Fibroblast of the conjunctiva (primary cell): Measurements from ENCODE around the gene RNF38.
"Not testable (repeated sequence)": the region's sequence is repeated elsewhere in the genome, so short reads cannot be mapped to it uniquely, and the experiment has no call there.

Experiments
- DNase-seq: peaks from one replicate; pipeline ENCODE4 v3.0.0-alpha.2; 2010; ENCODE audit warnings: low read depth

RNF38 gene

DNA sequence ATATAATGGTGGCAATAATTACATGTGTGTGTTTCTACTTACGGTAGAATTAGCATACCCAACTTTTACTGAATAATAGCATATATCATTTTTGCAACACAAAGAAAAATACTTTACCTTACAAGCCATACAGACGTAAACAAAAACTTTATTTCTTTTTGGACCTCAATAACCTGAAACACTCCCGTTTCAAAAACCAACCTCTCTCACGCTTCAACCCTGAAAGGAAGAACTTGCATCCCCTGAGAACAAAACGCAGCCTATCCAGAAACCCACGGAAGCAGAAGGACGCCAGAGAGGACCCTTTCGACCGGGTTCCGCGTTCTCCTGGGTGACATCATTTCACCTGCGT is at the start of gene RNF38:
RNF38 (minus strand) TSS at position 290 of the 352 bp plus-strand sequence; CDS start at position 129, 161 bp downstream.
- DNase-seq, result no peak

- DNase-seq, result not testable (repeated sequence)
These were observed 48.5 kb upstream of the RNF38 start for GRCh38 chr9:36448555-36448954.

DNA sequence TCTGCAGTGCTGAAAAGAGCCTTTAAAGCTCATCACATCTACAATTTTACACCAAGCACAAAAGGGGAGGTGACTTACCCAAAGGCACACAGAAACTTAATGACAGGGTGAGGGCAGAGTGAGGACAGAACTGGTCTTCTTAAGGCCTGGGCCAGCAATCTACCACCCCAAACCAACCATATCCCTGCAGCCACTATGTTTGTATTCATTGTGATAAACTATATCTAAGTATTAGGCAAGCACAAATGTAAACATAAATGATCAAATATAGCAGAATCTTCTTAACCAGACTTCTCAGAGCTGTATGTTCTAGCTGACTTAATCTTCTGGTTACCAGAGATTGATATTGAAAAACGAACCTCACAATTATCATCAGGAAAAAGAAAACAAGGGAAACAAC is 47.9 kb upstream of the RNF38 start:
- no peak for DNase-seq

- not testable (repeated sequence) for DNase-seq
These were observed 46.6 kb upstream of the RNF38 start for GRCh38 chr9:36446678-36447077.

- DNase-seq, result no peak
These were observed 45.8 kb upstream of the RNF38 start for GRCh38 chr9:36445800-36446361.

DNA sequence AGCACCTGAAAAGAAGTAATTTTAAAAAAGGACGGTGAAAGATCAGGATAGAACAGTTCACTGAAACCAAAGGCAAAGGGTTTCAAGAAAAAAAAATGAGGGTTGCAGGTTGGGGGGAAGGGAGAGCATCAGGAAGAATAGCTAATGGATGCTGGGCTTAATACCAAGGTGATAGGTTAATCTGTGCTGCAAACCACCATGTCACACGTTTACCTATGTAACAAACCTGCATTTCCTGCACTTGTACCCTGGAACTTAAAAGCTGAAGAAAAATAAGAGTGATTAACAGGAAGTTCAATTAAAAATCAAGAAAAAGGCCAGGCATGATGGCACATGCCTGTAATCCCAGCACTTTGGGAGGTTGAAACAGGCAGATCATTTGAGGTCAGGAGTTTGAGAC is 44.1 kb upstream of the RNF38 start:
- DNase-seq, result no peak

DNA sequence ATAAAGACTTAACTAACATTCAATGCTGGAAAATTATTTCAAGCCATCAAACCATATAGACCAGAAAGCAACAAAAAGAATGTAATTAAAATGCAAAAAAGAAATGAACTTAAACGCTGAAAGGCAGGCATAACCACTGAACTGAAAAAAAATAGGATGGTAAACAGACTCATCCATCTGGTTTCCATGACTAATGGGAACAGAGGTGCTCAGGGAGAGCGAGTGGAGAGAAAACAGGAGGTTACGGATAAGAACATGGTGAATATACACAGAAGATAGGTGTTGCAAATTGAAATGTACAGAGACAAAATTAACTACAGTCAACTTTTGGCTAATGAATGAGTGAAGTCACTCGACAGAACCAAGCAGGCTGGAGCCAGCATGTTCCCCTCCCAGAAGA is 43.5 kb upstream of the RNF38 start:
- no peak for DNase-seq

DNA sequence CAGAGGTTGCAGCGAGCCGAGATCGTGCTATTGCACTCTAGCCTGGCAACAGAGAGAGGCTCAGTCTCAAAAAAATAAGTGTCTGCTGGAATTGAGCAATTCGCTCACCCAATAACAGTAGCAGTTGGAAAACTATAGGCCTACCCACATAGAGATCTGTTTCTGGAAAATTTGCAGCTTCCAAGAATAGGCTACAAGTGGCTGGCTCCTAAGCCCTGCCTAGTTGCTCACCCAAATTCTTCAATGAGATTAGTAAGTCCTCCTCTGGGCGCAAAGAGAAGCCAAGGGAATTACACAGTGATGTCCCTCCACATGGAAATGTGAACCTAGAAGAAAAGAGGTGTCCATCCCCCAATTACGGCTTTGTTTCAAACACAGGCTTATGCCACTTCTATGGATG is 42.6 kb upstream of the RNF38 start:
- no peak for DNase-seq

DNA sequence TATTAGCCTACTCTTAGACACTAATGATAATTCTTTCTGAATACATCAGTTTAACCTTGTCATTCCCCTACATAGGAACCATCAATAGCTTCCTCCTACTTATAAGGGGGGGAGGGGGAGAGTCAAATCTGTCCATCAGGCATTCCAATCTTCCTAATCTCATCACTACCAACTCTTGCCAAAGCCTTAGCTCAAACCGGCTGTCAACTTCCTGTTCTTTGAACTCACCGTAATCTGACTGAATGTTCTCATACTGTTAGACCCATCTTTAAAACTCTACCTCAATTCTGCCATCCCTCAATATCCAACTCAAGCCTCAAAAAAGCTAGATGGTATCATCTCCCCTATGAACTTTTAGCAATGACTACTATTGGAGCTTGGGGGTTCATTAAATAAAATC is 41.9 kb upstream of the RNF38 start:
- no peak for DNase-seq

DNA sequence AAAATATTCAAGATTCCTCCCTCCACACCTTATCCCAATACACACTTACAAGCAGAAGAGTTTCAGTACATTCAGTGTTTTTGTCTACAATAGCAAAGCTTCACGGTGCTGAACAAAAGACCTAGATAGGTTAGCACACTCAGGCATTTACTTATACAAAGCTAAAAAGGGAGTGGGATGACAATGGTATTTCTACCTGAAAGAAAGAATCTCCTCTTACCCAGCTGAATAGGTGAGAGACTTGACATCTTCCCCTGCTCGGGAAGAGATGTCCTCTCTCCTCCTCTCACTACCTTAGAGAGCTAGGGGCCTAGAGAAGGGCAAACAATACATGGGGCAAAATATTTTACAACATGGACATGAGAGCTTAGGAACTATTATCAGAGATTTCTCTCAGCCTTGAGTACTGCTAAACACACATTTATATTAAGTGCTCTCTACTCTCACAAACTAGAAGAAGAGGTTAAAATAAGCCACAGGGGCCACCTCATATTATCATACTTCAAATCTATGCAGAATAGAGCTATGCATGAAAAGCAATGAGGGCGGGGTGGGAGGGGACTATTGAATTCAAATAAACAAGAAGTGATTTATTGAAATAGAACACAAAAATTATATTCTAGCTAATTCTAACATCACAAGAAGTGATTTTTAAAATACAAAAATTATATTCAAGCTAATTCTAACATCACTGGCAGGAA is 38.6 kb upstream of the RNF38 start:
- DNase-seq, result no peak

DNA sequence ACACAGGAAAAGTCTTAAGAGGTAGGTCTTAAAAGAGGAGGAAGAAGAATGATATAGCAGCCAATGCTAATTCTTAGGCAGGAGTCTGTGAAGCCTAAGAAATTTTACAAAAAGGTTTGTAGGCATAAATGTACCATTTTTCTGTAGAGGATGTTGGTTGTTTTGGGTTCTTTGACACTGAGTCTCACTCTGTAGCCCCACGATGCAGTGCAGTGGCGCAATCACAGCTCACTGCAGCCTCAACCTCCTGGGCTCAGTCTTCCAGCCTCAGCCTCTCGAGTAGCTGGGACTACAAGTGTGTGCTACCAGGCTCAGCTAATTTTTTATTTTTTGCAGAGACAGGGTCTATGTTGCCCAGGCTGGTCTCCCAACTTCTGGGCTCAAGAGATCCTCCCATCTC is 37.7 kb upstream of the RNF38 start:
- DNase-seq, result no peak

DNA sequence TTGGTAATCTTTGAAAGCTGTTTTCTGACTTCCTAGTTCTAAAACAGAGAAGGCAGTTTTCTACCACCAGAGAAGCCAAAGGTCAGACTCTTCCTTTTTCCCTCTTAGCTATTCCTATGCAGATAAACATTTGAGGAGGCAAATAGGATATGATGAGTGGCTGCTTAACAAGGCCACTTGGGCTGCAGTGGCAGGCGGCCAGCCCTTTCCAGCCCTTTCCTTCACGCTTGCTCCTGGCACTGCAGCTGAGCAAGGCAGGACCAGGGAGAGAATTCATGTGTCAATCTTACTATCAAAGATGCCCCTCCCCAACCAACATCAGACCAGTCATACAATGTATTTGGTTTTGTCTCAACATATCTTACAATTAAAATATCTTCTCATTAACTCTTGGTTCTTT is 36.8 kb upstream of the RNF38 start:
- no peak for DNase-seq

GRCh38 chr9:36433386-36433785 is 33.3 kb upstream of the RNF38 start:
- no peak for DNase-seq

- DNase-seq, result no peak
These were observed 31.0 kb upstream of the RNF38 start for GRCh38 chr9:36431078-36431477.

- DNase-seq, result no peak
These were observed 26.9 kb upstream of the RNF38 start for GRCh38 chr9:36426945-36427344.

DNA sequence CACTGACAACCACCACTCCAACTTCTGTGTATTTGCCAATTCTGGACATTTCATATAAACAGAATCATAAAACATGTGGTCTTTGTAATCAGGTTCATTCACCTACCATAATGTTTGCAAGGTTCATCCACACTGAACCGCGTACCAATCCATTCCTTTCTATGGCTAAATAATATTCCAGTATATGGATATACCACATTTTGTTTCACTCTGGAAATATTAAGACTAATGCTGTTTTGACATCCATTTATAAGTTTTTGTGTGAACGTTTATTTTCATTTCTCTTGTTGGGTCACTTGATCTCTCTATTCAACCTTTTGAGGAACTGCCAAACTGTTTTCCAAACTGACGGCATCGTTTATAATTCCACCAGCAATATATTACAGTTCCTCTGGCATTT is 26.3 kb upstream of the RNF38 start:
- DNase-seq, result no peak

DNA sequence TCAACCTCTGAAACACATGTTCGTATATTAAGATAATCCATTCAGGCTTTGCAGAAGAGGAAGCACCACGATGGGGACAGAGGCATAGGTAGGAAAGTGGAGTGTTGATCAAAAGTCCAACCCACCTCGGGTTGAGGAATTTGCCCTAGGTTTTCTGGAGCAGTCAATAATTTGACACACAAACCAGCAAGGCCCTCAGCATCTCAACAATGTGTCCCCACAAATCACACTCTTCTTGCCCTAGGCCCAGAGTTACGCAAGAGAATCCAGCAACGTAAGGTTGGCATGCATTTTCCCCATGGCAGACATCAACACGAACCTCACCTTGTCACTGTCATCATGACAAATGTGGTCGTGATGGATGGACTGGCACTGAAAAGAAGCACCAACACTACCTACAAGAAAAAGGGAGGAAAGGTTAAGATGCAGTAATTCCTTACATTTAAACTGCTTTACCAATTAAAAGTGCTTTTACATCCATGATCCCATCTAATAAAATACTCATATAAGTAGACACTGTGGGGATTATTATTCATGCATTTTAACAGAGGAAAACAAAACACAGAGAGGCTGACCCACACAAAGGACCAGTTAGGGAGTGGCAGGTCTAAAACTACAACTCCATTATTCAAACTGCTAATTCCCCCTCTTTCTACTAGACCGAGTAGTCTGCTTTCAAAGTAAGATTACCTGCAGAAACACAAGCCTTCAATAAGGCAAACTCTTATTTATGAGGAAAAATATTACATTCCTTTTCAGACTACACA is 24.4 kb upstream of the RNF38 start:
- no peak for DNase-seq

DNA sequence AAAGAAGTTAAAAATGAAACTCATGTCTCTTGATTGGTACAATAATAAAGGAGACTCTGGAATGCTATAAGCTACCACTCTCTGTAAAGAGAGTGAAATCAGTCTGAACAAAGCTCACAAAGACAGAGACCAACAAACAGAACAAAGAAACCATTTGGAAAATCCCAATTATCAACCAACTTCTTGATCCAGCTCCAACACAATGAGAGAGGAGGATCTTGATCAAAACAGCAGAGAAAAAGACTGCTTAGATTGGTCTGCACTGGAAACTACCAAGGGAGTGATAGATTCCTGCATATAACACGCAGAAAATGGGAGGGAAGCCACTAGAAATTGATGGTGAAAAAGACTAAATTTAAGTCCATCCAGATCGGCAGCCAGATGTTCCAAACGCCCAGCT is 23.1 kb upstream of the RNF38 start:
- DNase-seq, result no peak

- DNase-seq, result no peak
These were observed 16.8 kb upstream of the RNF38 start for GRCh38 chr9:36416890-36417289.

DNA sequence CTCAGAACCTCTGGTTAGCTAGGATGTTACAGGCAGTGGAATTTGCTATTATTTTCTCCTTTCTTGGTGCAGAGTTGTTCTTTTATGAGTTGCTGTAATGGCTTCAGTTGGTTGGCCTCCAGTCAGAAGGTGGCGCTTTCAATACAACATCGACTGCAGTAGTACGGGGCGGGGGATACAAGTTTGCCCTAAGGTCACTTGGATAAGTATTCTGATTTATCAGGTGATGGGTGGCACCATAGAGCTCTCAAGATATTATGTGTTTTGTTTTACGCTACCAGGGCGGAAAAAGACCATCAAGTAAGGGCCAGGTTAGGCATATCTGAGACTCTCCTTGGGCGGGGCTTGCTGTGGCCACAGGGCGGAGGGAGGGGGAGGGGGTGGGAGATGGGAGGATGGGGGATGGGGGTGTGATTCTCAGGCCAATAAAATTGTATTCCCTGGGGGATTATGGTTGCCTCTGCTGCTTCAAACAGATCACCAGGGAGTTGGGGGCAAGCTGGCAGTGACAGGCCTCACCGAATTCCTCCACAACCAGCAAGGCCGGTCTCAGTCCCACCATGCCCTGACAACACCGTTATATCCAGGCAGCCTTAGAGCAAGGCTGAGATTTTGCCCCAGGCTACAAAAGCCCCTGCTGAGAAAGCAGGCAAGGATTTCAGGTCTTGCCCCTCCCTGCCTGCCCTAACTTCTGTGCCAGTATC is 15.9 kb upstream of the RNF38 start:
- DNase-seq, result no peak

GRCh38 chr9:36411410-36411809 is 11.3 kb upstream of the RNF38 start:
- DNase-seq, result not testable (repeated sequence)

DNA sequence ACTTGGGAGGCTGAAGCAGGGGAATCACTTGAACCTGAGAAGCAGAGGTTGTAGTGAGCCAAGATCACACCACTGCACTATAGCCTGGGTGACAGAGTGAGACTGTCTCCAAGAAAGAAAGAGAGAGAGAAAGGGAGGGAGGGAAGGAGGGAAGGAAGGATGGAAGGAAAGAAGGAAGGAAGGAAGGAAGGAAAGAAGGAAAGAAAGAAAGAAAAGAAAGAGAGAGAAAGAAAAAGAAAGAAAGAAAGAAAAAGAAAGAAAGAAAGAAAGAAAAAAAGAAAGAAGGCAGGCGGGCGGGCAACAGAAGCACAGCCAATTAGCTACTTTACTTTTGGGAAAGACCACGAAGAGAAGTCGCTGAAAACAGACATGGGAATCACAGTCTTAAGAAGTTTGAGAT is 9.0 kb upstream of the RNF38 start:
- not testable (repeated sequence) for DNase-seq
